ENCODE data around the gene NOS1AP.

Gene NOS1AP

DNA sequence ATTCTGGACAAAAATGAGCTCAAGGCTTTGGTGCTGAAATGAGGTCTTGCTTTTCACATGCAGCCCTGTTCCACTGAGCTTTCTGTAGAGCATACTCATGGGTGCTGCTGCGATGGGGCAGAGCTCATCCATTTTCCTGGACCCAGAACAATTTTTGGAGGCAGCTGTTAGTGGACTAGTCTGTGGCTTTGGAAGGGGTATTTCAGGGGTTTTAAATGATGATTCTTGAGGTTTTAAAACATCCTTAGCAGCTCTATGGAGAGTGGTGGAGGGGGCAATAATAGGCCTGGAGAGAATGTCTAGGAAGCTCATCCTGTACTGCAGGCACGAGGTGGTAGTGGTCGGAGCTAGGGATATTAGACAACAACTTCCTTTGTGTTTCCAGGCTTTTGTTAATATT, 16.5 kb downstream of the NOS1AP start:
- TF ChIP-seq, protein P1, sequence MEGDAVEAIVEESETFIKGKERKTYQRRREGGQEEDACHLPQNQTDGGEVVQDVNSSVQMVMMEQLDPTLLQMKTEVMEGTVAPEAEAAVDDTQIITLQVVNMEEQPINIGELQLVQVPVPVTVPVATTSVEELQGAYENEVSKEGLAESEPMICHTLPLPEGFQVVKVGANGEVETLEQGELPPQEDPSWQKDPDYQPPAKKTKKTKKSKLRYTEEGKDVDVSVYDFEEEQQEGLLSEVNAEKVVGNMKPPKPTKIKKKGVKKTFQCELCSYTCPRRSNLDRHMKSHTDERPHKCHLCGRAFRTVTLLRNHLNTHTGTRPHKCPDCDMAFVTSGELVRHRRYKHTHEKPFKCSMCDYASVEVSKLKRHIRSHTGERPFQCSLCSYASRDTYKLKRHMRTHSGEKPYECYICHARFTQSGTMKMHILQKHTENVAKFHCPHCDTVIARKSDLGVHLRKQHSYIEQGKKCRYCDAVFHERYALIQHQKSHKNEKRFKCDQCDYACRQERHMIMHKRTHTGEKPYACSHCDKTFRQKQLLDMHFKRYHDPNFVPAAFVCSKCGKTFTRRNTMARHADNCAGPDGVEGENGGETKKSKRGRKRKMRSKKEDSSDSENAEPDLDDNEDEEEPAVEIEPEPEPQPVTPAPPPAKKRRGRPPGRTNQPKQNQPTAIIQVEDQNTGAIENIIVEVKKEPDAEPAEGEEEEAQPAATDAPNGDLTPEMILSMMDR (IDR thresholded peaks at IDR 0.05; ENCODE audit: insufficient read depth, low read depth, low read length, missing control alignments), result no peak
- no peak overlapping the region for H3K4me3 ChIP-seq (ENCODE audit: low read length)
- no peak for DNase-seq (ENCODE audit: low read depth)

DNA sequence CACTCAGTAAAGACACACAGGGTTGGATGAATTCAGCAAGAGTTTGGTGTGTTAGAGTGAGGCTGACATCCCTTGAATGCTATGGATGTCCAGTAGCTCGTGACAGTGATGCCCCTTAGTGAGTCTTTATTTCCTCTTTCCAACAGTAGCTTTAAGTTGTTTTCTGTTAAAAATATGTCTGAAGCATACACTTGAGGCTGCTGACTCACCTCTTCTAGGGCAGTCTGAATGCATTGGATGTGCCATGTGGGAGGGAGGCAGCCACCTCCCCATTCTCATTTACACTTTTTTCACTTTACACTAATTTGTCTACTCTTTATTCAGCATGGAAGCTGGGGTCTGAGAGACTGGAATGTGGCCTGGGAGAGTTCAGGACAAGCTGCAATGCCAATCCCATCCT, 17.6 kb downstream of the NOS1AP start:
- TF ChIP-seq, protein P1 (IDR thresholded peaks at IDR 0.05; ENCODE audit: insufficient read depth, low read depth, low read length, missing control alignments), result no peak
- DNase-seq (ENCODE audit: low read depth), result no peak
- no peak overlapping the region for H3K4me3 ChIP-seq (ENCODE audit: low read length)

DNA sequence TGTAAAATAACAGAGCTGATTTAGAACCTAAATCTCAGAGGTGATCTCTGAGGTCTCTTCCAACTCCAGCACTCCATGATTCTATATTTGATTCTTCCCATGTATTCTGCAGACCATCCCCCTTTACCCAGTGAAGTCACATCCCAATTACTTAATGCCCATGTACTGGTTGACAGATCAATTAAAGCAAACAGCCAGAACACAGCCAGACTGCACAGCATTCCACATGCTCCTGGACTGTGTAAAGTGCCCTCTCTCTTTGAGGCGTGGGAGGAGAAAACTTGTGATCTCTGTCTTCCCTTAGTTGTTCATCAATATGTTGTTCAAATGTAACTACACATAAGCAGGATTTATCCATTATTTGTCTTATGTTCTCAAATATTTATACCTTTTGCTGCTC, 18.1 kb downstream of the NOS1AP start:
- TF ChIP-seq, protein P1 (IDR thresholded peaks at IDR 0.05; ENCODE audit: insufficient read depth, low read depth, low read length, missing control alignments), result no peak
- DNase-seq (ENCODE audit: low read depth), result no peak
- no peak overlapping the region for H3K4me3 ChIP-seq (ENCODE audit: low read length)

DNA sequence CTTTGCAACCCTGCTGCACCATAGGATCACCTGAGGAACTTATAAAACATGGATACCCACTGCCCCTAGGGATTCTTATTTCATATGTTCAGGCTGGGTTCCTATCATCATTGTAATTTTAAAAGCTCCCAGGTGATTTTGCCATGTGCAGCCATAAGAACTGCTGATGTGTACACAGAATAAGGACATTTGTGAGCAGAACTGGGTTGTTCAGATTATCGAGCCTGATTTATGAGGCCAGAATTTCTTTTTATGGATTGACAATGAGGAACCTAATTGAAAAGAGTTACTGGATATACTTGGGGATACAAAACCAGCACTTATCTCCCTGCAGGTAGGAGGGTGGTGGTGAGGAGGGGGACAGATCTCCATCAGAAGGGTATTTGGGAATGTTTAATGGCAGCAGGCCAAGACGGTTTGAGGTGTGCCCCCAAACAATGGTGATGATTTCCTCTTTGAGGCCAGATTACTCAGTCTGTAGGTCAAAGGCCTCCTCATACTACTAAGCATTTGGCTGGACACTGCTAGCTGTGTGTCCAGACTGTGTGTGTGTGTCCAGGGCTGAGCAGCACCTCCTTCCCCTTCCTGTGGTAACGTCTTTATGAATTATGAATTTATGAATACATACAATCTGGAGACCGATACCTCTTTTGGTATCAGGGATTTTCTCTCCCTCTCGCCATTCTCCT, 18.9 kb downstream of the NOS1AP start:
- DNase-seq (ENCODE audit: low read depth), result no peak
- TF ChIP-seq, protein P1 (IDR thresholded peaks at IDR 0.05; ENCODE audit: insufficient read depth, low read depth, low read length, missing control alignments), result no peak
- H3K4me3 ChIP-seq (ENCODE audit: low read length), result no peak overlapping the region

DNA sequence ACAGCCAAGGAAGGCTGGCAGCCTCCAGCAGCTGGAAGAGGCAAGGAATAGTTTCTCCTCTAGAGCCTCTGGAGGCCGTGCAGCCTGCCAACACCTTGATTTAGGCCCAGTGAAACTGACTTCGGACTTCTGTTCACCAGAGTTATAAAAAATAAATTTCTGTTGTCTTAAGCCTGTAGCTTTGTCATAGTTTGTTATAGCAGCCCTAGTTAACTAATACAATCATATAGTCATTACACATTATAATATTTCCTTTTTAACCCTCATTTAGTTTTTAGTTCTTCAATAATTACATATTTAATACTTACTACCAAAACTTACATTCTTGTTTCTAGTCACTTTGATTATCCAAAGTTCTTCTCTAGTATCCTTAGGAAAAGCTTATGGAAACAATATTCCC, 20.3 kb downstream of the NOS1AP start:
- TF ChIP-seq, protein P1 (IDR thresholded peaks at IDR 0.05; ENCODE audit: insufficient read depth, low read depth, low read length, missing control alignments), result no peak
- no peak overlapping the region for H3K4me3 ChIP-seq (ENCODE audit: low read length)
- no peak for DNase-seq (ENCODE audit: low read depth)

DNA sequence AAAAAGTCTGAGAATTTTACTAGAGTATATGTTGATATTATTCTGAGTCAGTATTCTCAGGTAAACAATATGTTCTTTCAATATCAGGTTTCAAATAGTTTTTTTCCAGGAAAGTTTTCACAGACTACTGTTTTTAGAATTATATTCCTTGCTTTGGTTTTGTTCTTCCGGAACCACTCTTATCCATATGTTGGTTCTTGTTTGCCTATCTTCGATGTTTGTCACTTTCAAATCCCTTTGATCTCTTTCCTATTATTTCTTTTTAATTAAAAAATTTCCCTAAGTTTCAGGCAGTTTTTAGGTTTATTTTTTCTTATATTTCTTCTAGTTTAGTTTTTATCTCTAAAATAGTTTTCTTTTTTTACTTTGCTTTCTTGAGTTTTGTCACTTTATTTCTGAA, 20.9 kb downstream of the NOS1AP start:
- TF ChIP-seq, protein P1 (IDR thresholded peaks at IDR 0.05; ENCODE audit: insufficient read depth, low read depth, low read length, missing control alignments), result no peak
- no peak for DNase-seq (ENCODE audit: low read depth)
- H3K4me3 ChIP-seq (ENCODE audit: low read length), result no peak overlapping the region

All from epithelial cell of esophagus (primary cell).